K562 (cell line): ENCODE measurements around the gene TTC32. TPM values are rescaled to one million over a fixed set of nuclear protein-coding genes. Genes with fewer than 3 reads are reported as not detected.

Experiments
- ATAC-seq: fragments of 200-7000 bp; cut with Tn5 transposase; 3 replicates; pipeline ENCODE4 v1.9.1; 2020; ENCODE audit warnings: moderate library complexity
- BruUV-seq: library from RNA; stranded (reverse); fragments of 400-500 nt; replicated peaks from 2 replicates; lab custom pipeline; 2021; lab: Mats Ljungman, UMichigan
- CTCF ChIA-PET: fragments of 300-600 bp; formaldehyde crosslinking; extraction: SDS; loops from one replicate; lab custom pipeline; 2021; ENCODE audit warnings: low intra/inter-chr PET ratio; lab: Yijun Ruan, JAX
- POLR2A ChIA-PET: fragments of 300-600, 350-650 bp; sonication (Branson Sonifier 250); formaldehyde crosslinking; extraction: SDS; loops from one replicate; lab custom pipeline; 2021; ENCODE audit warnings: antibody characterized with exemption, inconsistent platforms; lab: Yijun Ruan, JAX
- DNase-seq, 4 experiments: peaks; one replicate each; pipeline versions ENCODE4 v3.0.0 to v3.0.0-alpha.2; 2011 to 2018; ENCODE audit warnings: low spot score in 3 of 4, mixed read lengths in 3 of 4; ENCODE audit errors: extremely low read depth in 1 of 4
- FAIRE-seq: peaks from 2 replicates; lab custom pipeline; 2011; peaks lifted over from hg19 to GRCh38; lab: Jason Lieb, UNC
- H2AFZ ChIP-seq: 2 replicates; pipeline ENCODE4 v1.6.0; 2011; ENCODE audit warnings: low read depth, low read length, control low read depth, inconsistent platforms
- H3K27ac ChIP-seq: fragments of 200-600 bp; 3 replicates; pipeline ENCODE4 v1.8.0; 2011; ENCODE audit warnings: low read depth, mild to moderate bottlenecking, control low read depth, inconsistent platforms, low read length, moderate library complexity, mixed read lengths; ENCODE audit errors: extremely low read depth
- H3K27me3 ChIP-seq, 2 experiments: fragments of 300-600 bp in 1 of 2; 2 replicates in 1 of 2; 3 replicates in 1 of 2; pipeline versions ENCODE4 v1.6.0 to v1.8.0; 2011; ENCODE audit warnings: inconsistent platforms in 2 of 2, low read length in 2 of 2, mild to moderate bottlenecking in 1 of 2, mixed read lengths in 1 of 2, moderate library complexity in 1 of 2; ENCODE audit not compliant: control insufficient read depth in 2 of 2, insufficient read depth in 2 of 2
- H3K36me3 ChIP-seq: fragments of 300-600 bp; 3 replicates; pipeline ENCODE4 v1.8.0; 2011; ENCODE audit warnings: mild to moderate bottlenecking, low read length, inconsistent platforms; ENCODE audit not compliant: control insufficient read depth, insufficient read depth
- H3K4me1 ChIP-seq, 2 experiments: fragments of 200-600 bp in 1 of 2; replicated peaks in 1 of 2; 2 replicates in 1 of 2; 3 replicates in 1 of 2; pipeline versions ENCODE4 v1.5.1 to v1.8.0; 2011; ENCODE audit warnings: inconsistent platforms in 2 of 2, low read length in 2 of 2, mild to moderate bottlenecking in 1 of 2, mixed read lengths in 1 of 2, moderate library complexity in 1 of 2; ENCODE audit not compliant: control insufficient read depth in 2 of 2, insufficient read depth in 2 of 2
- H3K4me2 ChIP-seq: 2 replicates; pipeline ENCODE4 v1.6.1; 2011; ENCODE audit warnings: low read length, control low read depth, inconsistent platforms, mixed read lengths; ENCODE audit not compliant: insufficient read depth
- H3K4me3 ChIP-seq: fragments of 200-600 bp; sonication (generic), shearing (Covaris generic); 2 replicates; pipeline ENCODE4 v1.5.1; 2016; ENCODE audit warnings: control low read depth, inconsistent platforms
- H3K79me2 ChIP-seq: fragments of 200-600 bp; 3 replicates; pipeline ENCODE4 v1.8.0; 2011; ENCODE audit warnings: low read length, inconsistent platforms; ENCODE audit not compliant: control insufficient read depth, insufficient read depth
- H3K9ac ChIP-seq, 2 experiments: 2 replicates each; pipeline versions ENCODE4 v1.6.0 to v1.6.1; 2011; ENCODE audit warnings: low read depth in 2 of 2, low read length in 2 of 2, control low read depth in 1 of 2, inconsistent platforms in 1 of 2, mild to moderate bottlenecking in 1 of 2, mixed read lengths in 1 of 2; ENCODE audit not compliant: insufficient read depth in 1 of 2
- H3K9me1 ChIP-seq: one replicate; pipeline ENCODE4 v1.6.0; 2011; ENCODE audit warnings: inconsistent platforms, mild to moderate bottlenecking, low read length, moderate library complexity; ENCODE audit not compliant: control insufficient read depth, insufficient read depth
- H3K9me3 ChIP-seq: replicated peaks from 2 replicates; pipeline ENCODE4 v1.5.1; 2011; ENCODE audit warnings: low read depth, low read length, inconsistent platforms; ENCODE audit not compliant: control insufficient read depth, insufficient read depth
- H4K20me1 ChIP-seq: replicated peaks from 2 replicates; pipeline ENCODE4 v1.6.1; 2011; ENCODE audit warnings: low read length, inconsistent platforms, mixed read lengths; ENCODE audit not compliant: control insufficient read depth, insufficient read depth
- CBX8 ChIP-seq: fragments of 200-600 bp; sonication (generic); IDR thresholded peaks from 2 replicates; pipeline ENCODE4 v1.6.1; 2012; ENCODE audit warnings: borderline replicate concordance, mixed run types, low read depth, mild to moderate bottlenecking, moderate library complexity, mixed read lengths, low read length, control low read depth, inconsistent platforms; ENCODE audit not compliant: poor library complexity, severe bottlenecking; ENCODE audit errors: extremely low read depth
- CHD4 ChIP-seq: fragments of 200-600 bp; sonication (generic); IDR thresholded peaks from 3 replicates; pipeline ENCODE4 v1.6.1; 2012; ENCODE audit warnings: low read depth, mild to moderate bottlenecking, mixed read lengths, low read length, inconsistent platforms; ENCODE audit not compliant: insufficient read depth, insufficient replicate concordance, poor library complexity, severe bottlenecking
- ELF2 ChIP-seq: fragments of 250-450 bp; sonication (Bioruptor Pico); IDR thresholded peaks from 2 replicates; pipeline ENCODE4 v1.5.0; 2021; ENCODE audit warnings: mild to moderate bottlenecking
- HCFC1 ChIP-seq: IDR thresholded peaks from 2 replicates; pipeline ENCODE4 v1.6.1; 2012; ENCODE audit warnings: low read depth, low read length, improper control_type of control experiment
- MCM2 ChIP-seq: fragments of 450-650 bp; IDR thresholded peaks from 2 replicates; pipeline ENCODE4 v1.6.1; 2017; ENCODE audit warnings: low read depth, mild to moderate bottlenecking
- POLR2A ChIP-seq: fragments of 450-650 bp; conservative IDR thresholded peaks from 2 replicates; pipeline ENCODE4 v1.6.1; 2016
- PTBP1 ChIP-seq: fragments of 200-400 bp; formaldehyde crosslinking; IDR thresholded peaks from 2 replicates; pipeline ENCODE4 v1.6.1; 2017; ENCODE audit warnings: low read depth, low read length
- SREBF1 ChIP-seq: fragments of 150-350 bp; IDR thresholded peaks from 2 replicates; pipeline ENCODE4 v1.6.1; 2014; ENCODE audit warnings: antibody characterized with exemption, low read depth, low read length, borderline replicate concordance
- SREBF2 ChIP-seq: sonication (generic); formaldehyde crosslinking; IDR thresholded peaks from 2 replicates; pipeline ENCODE4 v1.4.0; 2020; ENCODE audit warnings: mild to moderate bottlenecking, missing genetic modification reagents
- XRCC3 ChIP-seq: fragments of 450-650 bp; IDR thresholded peaks from 2 replicates; pipeline ENCODE4 v1.6.1; 2017; ENCODE audit warnings: mild to moderate bottlenecking, moderate library complexity
- ZFP36 ChIP-seq: fragments of 150-350 bp; IDR thresholded peaks from 2 replicates; pipeline ENCODE4 v1.6.1; 2018; ENCODE audit warnings: low read length, low read depth; ENCODE audit not compliant: partially characterized antibody
- ZNF274 ChIP-seq: IDR thresholded peaks from 2 replicates; pipeline ENCODE4 v1.6.1; 2011; ENCODE audit warnings: low read depth, mild to moderate bottlenecking, low read length, moderate library complexity, borderline replicate concordance
- WGBS: fragments of 100-300 bp; shearing (Covaris generic); methylation state at CpG from one replicate; pipeline ENCODE4 v1.1.6; 2016; ENCODE audit warnings: low coverage, mixed read lengths; ENCODE audit not compliant: insufficient coverage; ENCODE audit errors: missing lambda C conversion rate; 5-methylcytosine and 5-hydroxymethylcytosine counted together
- in situ Hi-C: fragments of 300-500 bp; cut with MboI; formaldehyde crosslinking; loops from 4 replicates; pipeline ENCODE4 v1.15.0; 2018; ENCODE audit warnings: inconsistent platforms, mixed read lengths
- intact Hi-C: fragments of 100-400 bp; cut with micrococcal nuclease; formaldehyde crosslinking; loops from 2 replicates; pipeline ENCODE4 v1.14.2; 2022
- polyA plus RNA-seq, 8 experiments: library from polyadenylated mRNA; depleted of rRNA in 4 of 8; stranded (reverse) in 5 of 8; unstranded in 3 of 8; fragments of >200 nt; fragmentation: Nextera tagmentation in 2 of 8; fragmentation: Illumina TruSeq in 1 of 8; extraction: Ambion mirVana in 2 of 8; extraction: Trizol in 1 of 8; gene quantifications; 2 replicates each; pipeline versions ENCODE4 v1.2.1 to v1.2.3, GENCODE V29; 2011 to 2014; ENCODE audit warnings: inconsistent platforms in 1 of 8, missing spikeins in 1 of 8
- total RNA-seq, 7 experiments: library from RNA; depleted of rRNA in 6 of 7; stranded (reverse); fragments of >200 nt in 6 of 7; fragmentation: Illumina TruSeq in 2 of 7; extraction: Trizol in 2 of 7; gene quantifications; 2 replicates each; pipeline versions ENCODE4 v1.2.1 to v1.2.3, GENCODE V29; 2011 to 2021; ENCODE audit warnings: low replicate concordance in 1 of 7
- TF ChIP-seq, protein P1 (sequence below): sonication (generic); formaldehyde crosslinking; IDR thresholded peaks from 2 replicates; pipeline ENCODE4 v1.8.0; 2022; ENCODE audit warnings: mild to moderate bottlenecking, missing genetic modification reagents
- TF ChIP-seq, protein P2 (sequence below): sonication (generic); formaldehyde crosslinking; IDR thresholded peaks from 2 replicates; pipeline ENCODE4 v1.8.0; 2022; ENCODE audit warnings: missing genetic modification reagents, mild to moderate bottlenecking, moderate library complexity, borderline replicate concordance
- TF ChIP-seq, protein P3 (sequence below): sonication (generic); formaldehyde crosslinking; IDR thresholded peaks from 2 replicates; pipeline ENCODE4 v1.8.1; 2022; ENCODE audit warnings: missing genetic modification reagents
- TF ChIP-seq, protein P4 (sequence below): fragments of 450-650 bp; IDR thresholded peaks from 2 replicates; pipeline ENCODE4 v1.6.1; 2016; ENCODE audit warnings: mild to moderate bottlenecking

TTC32 gene
- total and polyA plus RNA-seq, 9 of the 15 experiments (the other 6 are each of a cell fraction or from before 2014, with no cell fraction given): 27.6 to 71.4 (median 52.6) TPM

DNA sequence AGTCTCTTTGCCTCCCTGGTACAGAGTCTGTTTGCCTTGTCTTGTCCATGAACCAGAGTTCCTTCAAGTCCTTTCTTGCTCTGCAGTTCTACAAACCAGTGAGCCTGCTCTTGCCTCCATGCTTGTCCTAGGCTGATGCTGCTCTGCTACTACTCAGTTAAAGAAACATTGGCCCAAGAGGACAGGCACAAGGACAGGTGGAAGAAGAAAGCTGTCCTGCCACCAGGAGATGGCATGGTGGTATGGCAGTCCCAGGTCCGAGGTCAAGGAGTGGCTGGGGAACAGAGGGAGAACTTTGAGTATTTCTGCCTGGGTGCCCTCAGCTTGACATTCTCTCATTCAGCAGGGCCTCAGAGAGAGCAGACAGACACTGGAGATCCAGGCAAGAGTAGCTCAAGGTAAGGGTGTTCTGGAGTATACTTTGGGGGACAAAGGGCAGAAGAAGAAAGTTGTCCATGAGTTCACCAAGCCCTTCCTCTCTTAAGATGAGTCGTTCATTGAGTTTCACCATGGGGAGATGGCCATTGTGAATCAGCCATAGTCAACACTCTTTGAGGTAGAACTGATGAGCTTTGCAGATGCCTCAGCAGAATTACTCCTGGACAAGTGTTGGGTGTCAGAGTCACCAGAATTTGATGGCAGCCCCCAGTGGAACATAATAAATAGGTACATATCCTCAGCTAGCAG, 20.4 kb downstream of the TTC32 start:
- Histone ChIP-seq H3K36me3 (no peaks in the 10 kb centered on the region), H3K27me3 (no peaks in the 10 kb centered on the region), H3K79me2 (no peaks in the 10 kb centered on the region), H3K4me1 (peaks cover 0 to 1% of the 10 kb centered on the region in 2 experiments; a peak in 1 of 5 replicates), H2AFZ (no peak overlapping the region), H4K20me1 (no peaks in the 10 kb centered on the region), H3K9me1 (no peaks in the 10 kb centered on the region), H3K4me2 (no peak overlapping the region), H3K9ac (no peak overlapping the region), H3K9me3 (no peaks in the 10 kb centered on the region), H3K4me3 (no peak overlapping the region), H3K27ac (no peak overlapping the region)
- ChIA-PET CTCF (no interaction called here), POLR2A (interaction anchor here (0.7 kb wide), 1 partner anchor 520 kb away, joined by 3 read pairs; no protein-coding TSS in a partner anchor)
- DNase-seq: no peak
- FAIRE-seq: no peak
- ATAC-seq: no peak
- WGBS: 15% methylated on average over 2 of the region's 2 CpGs
- intact Hi-C loops (loop anchor here (10.0 kb wide), 1 partner anchor 1327 kb away; no protein-coding TSS in a partner anchor), in situ Hi-C loops (no loop called here)
- no TSS peak for BruUV-seq
- TF ChIP-seq, protein P1, sequence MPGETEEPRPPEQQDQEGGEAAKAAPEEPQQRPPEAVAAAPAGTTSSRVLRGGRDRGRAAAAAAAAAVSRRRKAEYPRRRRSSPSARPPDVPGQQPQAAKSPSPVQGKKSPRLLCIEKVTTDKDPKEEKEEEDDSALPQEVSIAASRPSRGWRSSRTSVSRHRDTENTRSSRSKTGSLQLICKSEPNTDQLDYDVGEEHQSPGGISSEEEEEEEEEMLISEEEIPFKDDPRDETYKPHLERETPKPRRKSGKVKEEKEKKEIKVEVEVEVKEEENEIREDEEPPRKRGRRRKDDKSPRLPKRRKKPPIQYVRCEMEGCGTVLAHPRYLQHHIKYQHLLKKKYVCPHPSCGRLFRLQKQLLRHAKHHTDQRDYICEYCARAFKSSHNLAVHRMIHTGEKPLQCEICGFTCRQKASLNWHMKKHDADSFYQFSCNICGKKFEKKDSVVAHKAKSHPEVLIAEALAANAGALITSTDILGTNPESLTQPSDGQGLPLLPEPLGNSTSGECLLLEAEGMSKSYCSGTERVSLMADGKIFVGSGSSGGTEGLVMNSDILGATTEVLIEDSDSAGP (CRISPR knock-in tag): no peak
- TF ChIP-seq ELF2 (no peak), MCM2 (no peak), CHD4 (no peak), POLR2A (no peak), XRCC3 (no peak), CBX8 (no peak), SREBF1 (no peak), SREBF2 (CRISPR knock-in tag) (no peak), ZFP36 (no peak), HCFC1 (no peak), PTBP1 (no peak), ZNF274 (no peak)
- TF ChIP-seq, protein P2, sequence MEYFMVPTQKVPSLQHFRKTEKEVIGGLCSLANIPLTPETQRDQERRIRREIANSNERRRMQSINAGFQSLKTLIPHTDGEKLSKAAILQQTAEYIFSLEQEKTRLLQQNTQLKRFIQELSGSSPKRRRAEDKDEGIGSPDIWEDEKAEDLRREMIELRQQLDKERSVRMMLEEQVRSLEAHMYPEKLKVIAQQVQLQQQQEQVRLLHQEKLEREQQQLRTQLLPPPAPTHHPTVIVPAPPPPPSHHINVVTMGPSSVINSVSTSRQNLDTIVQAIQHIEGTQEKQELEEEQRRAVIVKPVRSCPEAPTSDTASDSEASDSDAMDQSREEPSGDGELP (CRISPR knock-in tag): no peak
- TF ChIP-seq, protein P3, sequence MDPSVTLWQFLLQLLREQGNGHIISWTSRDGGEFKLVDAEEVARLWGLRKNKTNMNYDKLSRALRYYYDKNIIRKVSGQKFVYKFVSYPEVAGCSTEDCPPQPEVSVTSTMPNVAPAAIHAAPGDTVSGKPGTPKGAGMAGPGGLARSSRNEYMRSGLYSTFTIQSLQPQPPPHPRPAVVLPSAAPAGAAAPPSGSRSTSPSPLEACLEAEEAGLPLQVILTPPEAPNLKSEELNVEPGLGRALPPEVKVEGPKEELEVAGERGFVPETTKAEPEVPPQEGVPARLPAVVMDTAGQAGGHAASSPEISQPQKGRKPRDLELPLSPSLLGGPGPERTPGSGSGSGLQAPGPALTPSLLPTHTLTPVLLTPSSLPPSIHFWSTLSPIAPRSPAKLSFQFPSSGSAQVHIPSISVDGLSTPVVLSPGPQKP: no peak
- TF ChIP-seq, protein P4, sequence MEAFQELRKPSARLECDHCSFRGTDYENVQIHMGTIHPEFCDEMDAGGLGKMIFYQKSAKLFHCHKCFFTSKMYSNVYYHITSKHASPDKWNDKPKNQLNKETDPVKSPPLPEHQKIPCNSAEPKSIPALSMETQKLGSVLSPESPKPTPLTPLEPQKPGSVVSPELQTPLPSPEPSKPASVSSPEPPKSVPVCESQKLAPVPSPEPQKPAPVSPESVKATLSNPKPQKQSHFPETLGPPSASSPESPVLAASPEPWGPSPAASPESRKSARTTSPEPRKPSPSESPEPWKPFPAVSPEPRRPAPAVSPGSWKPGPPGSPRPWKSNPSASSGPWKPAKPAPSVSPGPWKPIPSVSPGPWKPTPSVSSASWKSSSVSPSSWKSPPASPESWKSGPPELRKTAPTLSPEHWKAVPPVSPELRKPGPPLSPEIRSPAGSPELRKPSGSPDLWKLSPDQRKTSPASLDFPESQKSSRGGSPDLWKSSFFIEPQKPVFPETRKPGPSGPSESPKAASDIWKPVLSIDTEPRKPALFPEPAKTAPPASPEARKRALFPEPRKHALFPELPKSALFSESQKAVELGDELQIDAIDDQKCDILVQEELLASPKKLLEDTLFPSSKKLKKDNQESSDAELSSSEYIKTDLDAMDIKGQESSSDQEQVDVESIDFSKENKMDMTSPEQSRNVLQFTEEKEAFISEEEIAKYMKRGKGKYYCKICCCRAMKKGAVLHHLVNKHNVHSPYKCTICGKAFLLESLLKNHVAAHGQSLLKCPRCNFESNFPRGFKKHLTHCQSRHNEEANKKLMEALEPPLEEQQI: no peak
